NCI-H460 (cell line): ENCODE data around the gene CADPS2. TPM values are rescaled to one million over a fixed set of nuclear protein-coding genes. Genes with fewer than 3 reads are reported as not detected.
"Not testable (repeated sequence)": the region's sequence is repeated elsewhere in the genome, so short reads cannot be mapped to it uniquely, and the experiment has no call there.

Source experiments
- DNase-seq: peaks from one replicate; pipeline ENCODE4 v3.0.0-alpha.2; 2016; ENCODE audit warnings: low read depth; ENCODE audit errors: extremely low read depth
- small RNA-seq, 2 experiments: library from RNA; depleted of rRNA; stranded (forward); fragments of <200 nt; gene quantifications; one replicate each; pipeline ENCODE3, GENCODE V24; 2014
- total RNA-seq: library from RNA; depleted of rRNA; stranded (reverse); fragments of >200 nt; shearing (Covaris generic); gene quantifications from 2 replicates; pipeline ENCODE4 v1.2.3, GENCODE V29; 2014; rRNA removed

Gene CADPS2
- total RNA-seq, 1 experiment from 2014 or later, result 18.0 TPM

DNA sequence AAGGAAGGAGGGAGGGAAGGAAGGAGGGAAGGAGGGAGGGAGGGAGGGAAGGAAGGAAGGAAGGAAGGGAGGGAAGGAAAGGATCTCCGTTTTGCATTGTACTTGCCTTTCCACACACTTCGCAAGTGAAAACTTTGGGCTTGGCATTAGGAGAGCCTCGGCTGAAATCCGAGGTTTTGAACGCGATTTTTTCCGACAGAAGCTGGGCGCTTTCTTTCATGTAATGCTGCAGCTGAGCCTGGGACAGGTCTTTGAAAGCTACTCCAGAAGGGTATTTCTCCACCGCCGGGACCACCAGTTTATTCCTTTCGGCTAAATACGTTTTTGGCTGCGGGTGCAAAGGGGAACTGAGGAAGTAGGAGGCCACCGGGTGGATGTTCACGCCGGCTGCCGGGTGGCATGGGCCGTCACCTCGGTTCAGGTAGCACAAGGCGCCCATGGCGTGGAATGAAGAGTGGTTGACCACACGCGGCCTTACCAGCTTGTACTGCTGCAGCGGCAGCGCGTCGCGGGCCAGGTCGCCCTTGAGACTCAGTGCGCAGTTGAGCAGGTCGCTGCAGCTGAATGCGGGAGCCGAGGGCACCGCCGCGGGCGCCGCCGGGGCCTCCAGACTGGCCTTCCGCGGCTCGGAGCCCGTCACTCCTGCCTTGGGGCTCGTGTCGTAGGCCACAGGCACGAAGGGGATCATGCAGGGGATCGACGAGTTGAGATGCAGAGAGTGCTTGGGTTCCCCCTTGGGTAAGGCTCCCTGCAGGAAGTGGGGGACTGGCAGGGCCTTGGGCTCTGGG, 582.5 kb downstream of the CADPS2 start:
- DNase-seq, result no peak

- DNase-seq, result no peak
Observed at GRCh38 chr7:122302761-122303530, 583.3 kb downstream of the CADPS2 start.

- DNase-seq, result no peak
Observed at GRCh38 chr7:122301858-122302760, 584.2 kb downstream of the CADPS2 start.

- no peak for DNase-seq
Observed at GRCh38 chr7:122300956-122301833, 585.1 kb downstream of the CADPS2 start.

DNA sequence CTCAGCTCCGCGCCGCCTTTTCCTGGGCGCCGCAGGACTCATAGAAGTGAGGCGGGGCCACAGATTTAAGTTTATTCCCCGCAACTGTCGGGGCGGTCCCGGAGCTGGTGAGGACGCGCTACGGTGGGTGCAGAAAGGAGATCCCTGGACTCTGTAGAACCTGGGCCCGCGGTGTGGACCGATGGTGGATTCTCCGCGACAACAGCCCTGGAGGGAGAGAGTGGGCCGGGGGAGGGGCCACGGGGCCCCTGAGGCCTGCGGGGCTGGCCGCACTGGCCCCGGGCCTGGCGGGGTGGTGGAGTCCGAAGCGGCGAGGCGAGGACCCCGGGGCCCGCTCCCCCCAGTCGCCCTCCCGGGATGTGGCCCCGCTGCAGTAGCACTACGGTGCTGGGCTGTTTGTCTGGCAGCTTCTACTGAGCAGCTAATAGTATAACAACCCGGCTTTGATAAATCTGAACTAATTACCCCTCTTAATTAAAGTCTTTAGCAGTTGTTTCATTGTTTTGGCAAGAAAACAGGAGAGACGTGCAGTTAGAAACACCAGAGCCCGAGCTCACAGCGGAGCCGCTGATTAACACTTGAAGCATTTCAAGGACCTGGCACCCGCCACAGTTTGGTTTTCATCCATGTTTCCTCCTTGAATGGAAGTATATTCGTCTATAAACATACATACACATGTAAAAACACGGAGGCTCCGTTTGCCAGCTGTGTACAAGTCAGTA, 585.9 kb downstream of the CADPS2 start:
- no peak for DNase-seq

GRCh38 chr7:122299624-122300210, 586.5 kb downstream of the CADPS2 start:
- no peak for DNase-seq

- DNase-seq, result no peak
Observed at GRCh38 chr7:122298618-122299017, 587.6 kb downstream of the CADPS2 start.

DNA sequence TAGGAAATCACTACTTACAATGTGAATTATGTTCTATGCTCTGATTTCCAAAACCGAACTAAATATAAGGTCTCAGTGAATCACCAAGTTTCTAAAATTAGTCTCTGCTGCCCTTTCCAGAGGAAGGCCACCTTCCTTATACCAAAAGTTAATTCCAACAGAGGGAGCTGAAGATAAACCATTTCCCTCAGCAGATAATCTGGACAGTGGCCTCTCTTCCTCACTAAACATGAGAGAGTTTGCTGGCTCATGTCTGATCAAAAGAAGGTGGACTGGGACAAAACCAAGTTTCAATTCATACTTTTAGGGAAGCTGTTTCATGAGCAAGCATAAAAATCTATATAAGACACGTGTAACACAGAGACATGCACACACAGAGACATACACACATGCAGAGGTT, 588.1 kb downstream of the CADPS2 start:
- DNase-seq, result no peak

- DNase-seq, result no peak
Observed at GRCh38 chr7:122291189-122291588, 595.1 kb downstream of the CADPS2 start.

DNA sequence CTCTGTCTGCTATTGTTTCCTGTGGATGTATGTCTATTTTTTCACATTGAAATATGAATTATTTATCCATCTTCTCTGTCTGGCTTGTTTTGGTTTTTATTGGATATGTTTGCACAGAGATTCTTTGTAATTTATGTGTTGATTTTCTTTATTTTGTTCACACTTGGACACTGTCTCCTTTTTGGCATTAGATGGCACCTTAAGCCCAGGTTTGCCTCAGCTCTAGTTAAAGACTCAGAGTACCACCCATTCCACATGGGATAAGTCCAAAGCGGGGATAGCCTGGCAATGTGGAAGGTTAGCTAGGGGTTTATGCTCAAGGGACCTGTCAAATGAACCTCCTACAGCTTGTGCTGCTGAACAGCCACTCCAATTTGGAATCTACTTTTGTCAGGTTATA, 595.8 kb downstream of the CADPS2 start:
- DNase-seq, result no peak

GRCh38 chr7:122289426-122289825, 596.8 kb downstream of the CADPS2 start:
- no peak for DNase-seq

GRCh38 chr7:122284608-122285007, 601.7 kb downstream of the CADPS2 start:
- DNase-seq, result not testable (repeated sequence)

GRCh38 chr7:122273117-122273516, 613.1 kb downstream of the CADPS2 start:
- DNase-seq, result no peak

DNA sequence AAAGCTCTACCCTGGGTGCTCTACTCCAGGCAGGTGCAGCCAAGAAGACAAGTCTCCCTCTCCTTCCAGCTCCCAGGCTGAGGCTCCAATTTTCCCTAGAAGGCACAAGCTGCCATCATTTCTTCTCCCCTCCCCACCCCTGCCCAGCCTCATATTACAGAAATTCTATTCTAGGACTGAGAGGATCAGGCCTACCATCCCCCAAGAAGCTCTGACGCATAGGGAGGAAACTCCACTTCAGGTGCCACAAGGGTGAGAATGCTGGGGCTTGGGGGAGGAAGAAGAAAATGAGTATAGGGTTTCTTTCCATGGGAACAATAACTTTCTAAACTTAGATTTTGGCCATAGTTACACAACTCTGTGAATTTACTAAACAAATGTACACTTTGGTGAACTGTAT, 617.0 kb downstream of the CADPS2 start:
- DNase-seq, result no peak

Small RNA genes within 50 kb of the gene (small RNA-seq; reads per million reads assigned to genes)
- gene AC006463.1, result 0 reads per million in 2 experiments

Other genes with a start within 250 kb of the CADPS2 start
- 0.40 and 0.49 TPM in 2 replicates for gene RNF133, start 187.3 kb downstream of the CADPS2 start, total RNA-seq
- gene RNF148, start 183.5 kb downstream of the CADPS2 start, total RNA-seq, result 0.25 TPM in 1 of 2 replicates, not detected in the other
- not detected in 2 replicates for gene TAS2R16, start 109.2 kb upstream of the CADPS2 start, total RNA-seq